Stimulated activated effector memory CD8-positive, alpha-beta T cell treated with anti-CD3 and anti-CD28 coated beads, Interleukin-12 subunit alpha, Interleukin-12 subunit beta, amount 100 ng/mL, for 72 hours (primary cell): Measurements from ENCODE around the gene TWF2.

ENCODE experiments used
- ATAC-seq: fragments of 150-1000 bp; cut with Tn5 transposase; 2 replicates; pipeline ENCODE4 v1.10.0; 2021
- DNase-seq, 2 donors: peaks; one replicate each; pipeline ENCODE4 v3.0.0; 2021 to 2022; ENCODE audit warnings: low spot score in 2 of 2
- H3K27ac Mint-ChIP-seq: one replicate; pipeline ENCODE4 v1.8.0; 2022; ENCODE audit warnings: mild to moderate bottlenecking, mixed read lengths
- H3K36me3 Mint-ChIP-seq: one replicate; pipeline ENCODE4 v1.8.0; 2022; ENCODE audit warnings: mild to moderate bottlenecking, mixed read lengths
- H3K4me1 Mint-ChIP-seq: one replicate; pipeline ENCODE4 v1.8.0; 2022; ENCODE audit warnings: mixed read lengths
- H3K4me3 Mint-ChIP-seq: one replicate; pipeline ENCODE4 v1.8.0; 2022; ENCODE audit warnings: mild to moderate bottlenecking, mixed read lengths
- H3K9me3 Mint-ChIP-seq: one replicate; pipeline ENCODE4 v1.8.0; 2022; ENCODE audit warnings: mixed read lengths

Gene TWF2

DNA sequence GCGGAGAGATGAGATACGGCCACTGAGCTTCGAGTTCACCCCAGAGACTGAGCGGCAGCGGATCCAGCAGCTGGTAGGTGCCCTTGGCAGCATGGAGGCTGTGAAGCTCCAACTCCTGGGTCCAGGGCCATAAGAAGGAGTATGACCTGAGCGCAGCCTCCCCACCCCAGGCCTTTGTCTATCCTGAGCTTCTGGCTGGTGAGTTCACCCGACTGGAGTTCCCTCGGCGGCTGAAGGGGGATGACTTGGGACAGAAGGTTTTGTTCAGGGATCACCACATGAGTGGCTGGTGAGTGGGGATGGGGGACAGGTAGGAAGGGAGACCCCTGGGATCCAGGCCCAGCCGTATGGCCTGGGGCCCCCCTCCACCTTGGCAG lies 9.2 kb upstream of the TWF2 start:
- DNase-seq = no peak
- Mint-ChIP-seq H3K4me3 (peak overlapping the region; percentile 95), H3K36me3 (peaks cover 84% of the 10 kb centered on the region), H3K27ac (peak overlapping the region; percentile 96), H3K4me1 (peaks cover 82% of the 10 kb centered on the region), H3K9me3 (peaks cover 4% of the 10 kb centered on the region)
- ATAC-seq = no peak

DNA sequence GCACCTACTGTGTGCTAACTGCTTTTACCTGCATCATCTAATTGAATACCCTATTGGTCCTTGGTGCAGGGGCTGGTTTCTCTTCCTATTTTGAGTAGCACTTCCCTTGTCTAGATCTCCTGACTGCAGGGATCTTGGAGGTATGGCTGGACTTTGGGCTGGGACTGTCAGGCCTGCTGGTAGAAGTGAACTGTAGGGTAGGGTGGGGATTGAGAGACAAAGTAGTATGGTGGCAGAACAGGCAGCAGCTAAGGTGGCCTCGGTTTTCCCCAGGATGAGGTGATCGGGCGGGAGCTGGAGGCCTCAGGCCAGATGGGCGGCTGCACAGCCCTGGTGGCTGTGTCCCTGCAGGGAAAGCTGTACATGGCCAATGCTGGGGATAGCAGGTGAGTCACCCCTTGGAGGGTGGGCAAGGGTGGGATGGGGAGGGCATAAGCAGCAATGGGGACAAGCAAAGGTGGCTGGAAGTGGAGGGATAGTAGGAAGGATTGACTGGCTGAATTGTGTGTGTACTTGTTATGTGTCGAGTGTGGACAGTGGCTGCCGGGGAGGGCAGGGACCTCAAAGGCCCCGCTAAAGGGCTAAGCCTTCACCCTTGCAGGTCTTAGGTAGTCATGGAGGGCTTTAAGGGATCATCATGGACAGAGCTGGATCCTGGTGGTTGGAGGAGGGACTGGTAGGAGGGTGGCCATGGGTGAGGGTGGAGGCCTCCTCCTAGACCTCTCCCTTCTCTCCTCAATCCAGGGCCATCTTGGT lies 8.6 kb upstream of the TWF2 start:
- ATAC-seq (no peak), DNase-seq (peak in 1 of 2 donors; percentile 50)
- peak overlapping the region; percentile 95 for H3K4me3 Mint-ChIP-seq
- peaks cover 79% of the 10 kb centered on the region for H3K4me1 Mint-ChIP-seq
- H3K27ac Mint-ChIP-seq = peak overlapping the region; percentile 96
- H3K36me3 Mint-ChIP-seq = peaks cover 79% of the 10 kb centered on the region
- peaks cover 4% of the 10 kb centered on the region for H3K9me3 Mint-ChIP-seq

DNA sequence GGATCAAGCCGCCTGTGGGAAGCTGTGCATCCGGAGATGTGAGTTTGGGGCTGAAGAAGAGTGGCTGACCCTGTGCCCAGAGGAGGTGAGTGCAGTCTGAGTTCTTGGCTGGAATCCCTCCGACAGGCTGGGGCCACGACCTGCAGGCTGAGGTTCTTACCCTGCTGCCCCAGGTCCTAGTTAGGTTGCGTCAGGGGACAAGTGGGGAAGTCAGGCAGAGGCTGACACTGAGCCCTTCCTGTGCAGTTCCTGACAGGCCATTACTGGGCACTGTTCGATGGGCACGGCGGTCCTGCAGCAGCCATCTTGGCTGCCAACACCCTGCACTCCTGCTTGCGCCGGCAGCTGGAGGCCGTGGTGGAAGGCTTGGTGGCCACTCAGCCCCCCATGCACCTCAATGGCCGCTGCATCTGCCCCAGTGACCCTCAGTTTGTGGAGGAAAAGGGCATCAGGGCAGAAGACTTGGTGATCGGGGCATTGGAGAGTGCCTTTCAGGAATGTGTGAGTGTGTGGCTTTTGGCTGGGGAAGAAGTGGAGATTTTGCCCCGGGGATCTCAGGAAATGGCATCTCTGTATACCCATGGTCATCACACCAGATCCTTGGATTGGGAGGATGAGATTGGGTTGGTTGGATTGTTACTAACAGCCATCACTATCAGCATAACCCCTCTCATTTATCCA lies 7.9 kb upstream of the TWF2 start:
- ATAC-seq (peak; percentile 4), DNase-seq (peak in 1 of 2 donors; percentile 68)
- H3K4me1 Mint-ChIP-seq = peaks cover 77% of the 10 kb centered on the region
- H3K27ac Mint-ChIP-seq = peak overlapping the region; percentile 96
- H3K36me3 Mint-ChIP-seq = peaks cover 71% of the 10 kb centered on the region
- H3K9me3 Mint-ChIP-seq = peaks cover 4% of the 10 kb centered on the region
- H3K4me3 Mint-ChIP-seq = peak overlapping the region; percentile 95

DNA sequence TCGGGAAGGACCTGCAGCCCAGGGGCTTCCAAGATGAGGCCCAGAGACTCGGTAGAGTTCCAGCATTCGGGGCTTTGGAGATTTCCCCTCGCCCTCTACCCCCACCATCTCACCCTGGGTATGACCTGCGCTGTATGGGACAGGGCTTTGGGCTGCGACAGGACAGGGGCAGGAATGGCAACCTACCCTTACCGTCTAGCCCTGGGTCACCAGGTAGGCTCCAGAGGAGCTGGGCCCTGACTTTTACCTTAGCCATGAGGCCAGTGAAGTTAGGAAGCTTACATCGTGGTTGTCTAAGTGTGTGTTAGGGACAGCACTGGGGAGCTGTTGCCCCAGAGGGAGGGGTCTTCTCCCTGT lies 7.3 kb upstream of the TWF2 start:
- Mint-ChIP-seq H3K4me3 (peak overlapping the region; percentile 95), H3K9me3 (peaks cover 4% of the 10 kb centered on the region), H3K4me1 (peaks cover 82% of the 10 kb centered on the region), H3K27ac (peak overlapping the region; percentile 96), H3K36me3 (peaks cover 65% of the 10 kb centered on the region)
- DNase-seq (no peak), ATAC-seq (peak; percentile 19)

DNA sequence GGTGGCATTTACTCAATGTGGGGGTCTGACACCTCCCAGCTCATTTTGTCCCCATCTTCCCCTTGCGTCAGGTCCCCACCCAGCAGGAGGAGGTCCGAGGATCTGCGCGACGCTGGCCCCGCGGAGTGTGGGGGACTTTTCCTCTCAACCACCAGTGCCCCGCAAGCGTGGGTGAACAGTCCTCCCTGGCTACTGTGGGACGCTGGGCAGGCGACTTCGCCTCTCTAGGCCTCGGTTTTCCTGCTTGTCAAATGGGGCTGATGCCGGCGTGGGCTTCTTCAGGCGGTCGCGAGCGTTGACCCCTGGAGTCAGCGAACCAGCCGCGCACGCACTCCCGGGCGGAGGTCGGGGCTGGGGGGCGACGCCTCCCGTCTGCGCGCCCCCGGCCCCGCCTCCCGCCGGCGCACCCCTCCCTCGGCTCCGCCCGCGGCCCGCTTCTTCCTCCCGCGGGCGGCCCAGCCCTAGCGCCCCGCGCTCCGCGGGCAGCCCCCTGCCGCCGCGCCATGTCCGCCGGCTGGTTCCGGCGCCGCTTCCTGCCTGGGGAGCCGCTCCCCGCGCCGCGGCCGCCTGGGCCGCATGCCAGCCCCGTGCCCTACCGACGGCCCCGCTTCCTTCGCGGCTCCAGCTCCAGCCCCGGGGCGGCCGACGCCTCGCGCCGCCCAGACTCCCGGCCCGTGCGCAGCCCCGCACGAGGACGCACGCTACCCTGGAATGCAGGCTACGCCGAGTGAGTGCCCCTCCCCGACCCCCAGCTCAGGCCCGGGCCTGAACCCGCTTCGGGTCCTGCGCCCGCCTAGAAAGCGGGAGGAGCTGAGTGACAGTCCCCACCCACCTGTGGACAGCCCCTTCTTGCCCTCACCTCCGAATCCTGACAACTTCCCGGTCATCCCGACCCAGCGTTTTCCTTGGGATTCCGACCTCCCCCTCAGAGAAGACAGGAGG lies 6.6 kb upstream of the TWF2 start, which contains the start of gene PPM1M:
Gene PPM1M, plus strand, starts transcription at position 438 of the 942 bp plus-strand sequence. Its CDS starts 66 bp downstream, at position 504.
- peaks cover 64% of the 10 kb centered on the region for H3K36me3 Mint-ChIP-seq
- peak within 1 kb of the TSS; percentile 95 for H3K4me3 Mint-ChIP-seq
- H3K27ac Mint-ChIP-seq = peak within 1 kb of the TSS; percentile 96
- peak; percentile 55 for ATAC-seq
- peaks cover 85% of the 10 kb centered on the region for H3K4me1 Mint-ChIP-seq
- peaks cover 4% of the 10 kb centered on the region for H3K9me3 Mint-ChIP-seq
- DNase-seq = peak; percentile 49 to 84

DNA sequence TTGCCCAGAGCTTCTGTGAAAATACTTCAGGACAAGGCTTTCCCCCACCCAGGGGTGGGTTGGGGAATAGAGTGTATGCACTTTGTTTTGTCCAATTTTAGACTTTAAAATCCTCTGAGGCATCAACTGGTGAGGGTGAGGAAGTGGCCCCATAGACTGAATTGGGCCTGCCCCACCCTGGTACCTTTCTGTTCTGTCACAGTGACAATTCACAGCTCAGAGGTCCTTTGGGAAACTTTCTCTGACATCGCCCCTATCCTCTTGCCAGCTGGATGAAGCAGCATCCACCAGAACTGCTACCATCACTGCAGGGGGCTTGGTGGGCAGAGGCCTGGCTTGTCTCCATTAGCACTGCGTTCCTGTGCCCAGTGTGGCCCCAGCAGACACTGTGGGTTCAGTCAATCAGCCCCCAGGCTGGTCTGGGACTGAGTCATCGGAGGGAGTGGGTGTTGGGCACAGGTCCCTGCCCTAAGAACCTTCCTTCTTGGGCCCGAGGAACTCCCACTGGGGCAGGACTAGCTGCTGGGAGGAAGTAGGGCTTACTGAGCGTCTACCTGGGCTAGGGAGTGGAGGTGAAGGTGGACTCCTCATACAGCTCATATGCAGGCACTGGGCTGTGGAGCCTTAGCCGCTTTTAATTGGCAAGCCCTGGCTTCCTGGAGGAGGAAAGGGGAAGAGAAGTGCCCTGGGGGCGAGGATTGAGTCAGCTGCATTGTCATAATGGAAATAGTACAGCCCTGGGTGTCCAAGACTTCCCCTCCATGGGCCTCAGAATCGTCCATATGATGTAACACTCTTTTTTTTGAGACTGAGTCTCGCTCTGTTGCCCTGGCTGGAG lies 5.1 kb upstream of the TWF2 start:
- DNase-seq (peak; percentile 47 to 88), ATAC-seq (peak; percentile 62)
- Mint-ChIP-seq H3K4me3 (peak overlapping the region; percentile 95), H3K27ac (peak overlapping the region; percentile 96), H3K9me3 (peaks cover 4% of the 10 kb centered on the region), H3K4me1 (peaks cover 79% of the 10 kb centered on the region), H3K36me3 (peaks cover 59% of the 10 kb centered on the region)

DNA sequence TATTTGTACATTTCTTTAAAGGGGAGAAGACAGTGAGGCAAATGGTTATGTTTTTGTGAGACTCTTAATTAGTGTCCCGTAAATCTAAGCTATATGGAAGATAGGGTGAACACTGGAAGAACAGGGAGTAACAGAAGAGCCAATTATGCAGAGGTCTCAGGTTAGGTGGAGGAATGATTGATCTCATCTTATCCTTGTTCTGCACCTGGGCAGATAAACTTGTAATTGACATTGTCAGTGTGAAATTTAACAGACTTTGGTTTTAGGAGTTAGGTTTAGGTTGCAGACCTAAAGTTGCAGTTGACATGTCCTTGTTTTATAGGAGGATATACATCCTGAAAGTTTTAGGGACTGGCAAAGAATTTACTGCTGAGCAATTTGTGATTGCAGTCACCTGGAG lies 3.1 kb upstream of the TWF2 start:
- Mint-ChIP-seq H3K9me3 (peaks cover 4% of the 10 kb centered on the region), H3K4me3 (peak overlapping the region; percentile 88)

DNA sequence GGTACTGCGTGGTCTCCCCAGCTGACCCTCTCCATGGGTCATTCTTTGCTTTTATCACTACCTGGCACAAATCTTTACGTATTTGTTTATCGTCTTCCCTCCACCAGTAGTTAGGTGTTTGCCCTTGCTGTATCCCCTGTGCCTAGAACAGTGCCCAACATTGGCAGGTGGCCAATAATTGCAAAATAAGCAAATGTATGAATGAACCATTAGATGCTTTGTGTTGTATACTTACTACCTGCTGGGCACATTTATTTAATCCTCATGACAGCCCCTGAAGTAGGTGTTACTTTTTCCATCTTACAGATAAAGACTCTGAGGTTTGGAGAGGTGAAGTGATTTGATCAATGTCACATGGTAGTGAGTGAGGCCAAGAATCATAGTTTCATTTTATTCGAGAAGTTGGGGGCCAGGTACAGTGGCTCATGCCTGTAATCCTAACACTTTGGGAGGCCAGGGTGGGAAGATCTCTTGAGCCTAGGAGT lies 2.0 kb upstream of the TWF2 start:
- Mint-ChIP-seq H3K9me3 (peaks cover 4% of the 10 kb centered on the region), H3K36me3 (peaks cover 36% of the 10 kb centered on the region), H3K4me1 (peaks cover 77% of the 10 kb centered on the region), H3K4me3 (peak overlapping the region; percentile 88), H3K27ac (peak overlapping the region; percentile 94)
- ATAC-seq = no peak
- DNase-seq = no peak

More for the DNA sequence above, 3.1 kb upstream of the TWF2 start:
- DNase-seq (no peak), ATAC-seq (no peak)
- H3K36me3 Mint-ChIP-seq = peaks cover 41% of the 10 kb centered on the region
- peak overlapping the region; percentile 94 for H3K27ac Mint-ChIP-seq
- peaks cover 76% of the 10 kb centered on the region for H3K4me1 Mint-ChIP-seq

DNA sequence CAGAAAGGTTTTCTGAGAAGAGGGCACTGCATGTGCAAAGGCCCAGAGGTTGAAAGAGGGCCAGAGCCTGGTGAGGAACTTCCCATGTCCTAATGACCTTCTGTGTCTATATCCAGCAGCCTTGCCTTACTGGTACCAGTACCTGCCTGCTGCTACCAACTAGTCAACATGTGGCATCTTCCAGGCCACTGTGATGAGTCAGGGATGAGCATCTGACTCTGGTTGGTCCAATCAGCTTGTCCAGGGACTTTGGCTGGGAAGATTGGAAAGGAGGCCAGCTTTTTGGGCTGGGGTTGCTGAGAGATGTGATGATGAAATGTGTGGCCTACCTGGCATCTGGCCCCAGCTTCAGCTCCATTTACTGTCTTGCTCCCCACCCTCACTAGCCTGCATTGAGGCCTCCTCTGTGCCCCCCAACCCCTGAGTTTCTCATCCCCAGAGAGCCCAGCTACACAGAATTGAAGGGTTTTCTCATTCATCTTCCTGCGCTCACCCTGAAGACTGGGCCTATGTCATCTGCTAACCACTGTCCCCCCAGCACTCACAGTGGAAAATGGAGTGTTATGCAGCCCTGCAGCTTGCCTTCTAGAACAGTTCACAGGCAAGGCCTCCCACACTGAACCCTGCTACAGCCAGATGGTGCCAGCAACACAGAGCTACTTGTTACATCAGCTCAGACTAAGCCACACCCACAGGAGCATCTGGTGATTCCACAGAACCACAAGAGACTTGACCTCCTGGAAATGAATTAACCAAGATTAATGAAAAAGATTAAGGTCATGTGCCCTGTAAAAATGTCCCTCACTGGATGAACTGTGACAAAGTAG lies 1.3 kb upstream of the TWF2 start:
- Mint-ChIP-seq H3K4me1 (peaks cover 84% of the 10 kb centered on the region), H3K27ac (peak overlapping the region; percentile 94), H3K4me3 (peak overlapping the region; percentile 88), H3K36me3 (peaks cover 41% of the 10 kb centered on the region), H3K9me3 (peaks cover 4% of the 10 kb centered on the region)
- DNase-seq (peak in 1 of 2 donors; percentile 83), ATAC-seq (peak; percentile 48)

DNA sequence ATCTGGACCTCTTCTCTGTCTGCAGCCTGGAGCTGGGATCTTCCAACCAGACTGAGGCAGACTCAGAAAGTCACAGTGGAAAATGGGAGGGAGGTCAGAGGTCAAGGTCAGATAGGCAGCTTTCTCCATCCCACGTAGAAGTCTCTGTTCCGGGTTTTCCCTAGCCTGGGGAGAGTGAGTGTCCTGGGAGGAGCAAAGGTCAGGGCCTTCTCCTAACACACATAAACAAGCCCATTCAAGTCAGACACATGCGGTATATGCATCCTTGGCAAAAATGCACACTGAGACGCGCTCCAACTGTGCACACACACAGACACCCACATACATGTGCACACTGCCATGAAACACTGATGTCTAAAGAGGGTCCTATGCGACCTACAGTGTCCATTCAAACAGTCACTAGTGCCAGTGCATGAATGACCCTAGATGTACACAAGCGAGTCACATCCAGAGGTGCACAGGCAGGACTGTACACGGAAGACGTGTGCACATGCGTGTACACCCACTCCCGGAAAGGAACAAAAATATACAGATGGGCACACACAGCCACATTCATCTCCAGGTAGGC lies 681 bp downstream of the TWF2 start:
- Mint-ChIP-seq H3K9me3 (peaks cover 2% of the 10 kb centered on the region), H3K4me3 (peak overlapping the region; percentile 88), H3K4me1 (peaks cover 79% of the 10 kb centered on the region), H3K27ac (peak overlapping the region; percentile 94), H3K36me3 (peaks cover 48% of the 10 kb centered on the region)
- ATAC-seq (no peak), DNase-seq (no peak)

DNA sequence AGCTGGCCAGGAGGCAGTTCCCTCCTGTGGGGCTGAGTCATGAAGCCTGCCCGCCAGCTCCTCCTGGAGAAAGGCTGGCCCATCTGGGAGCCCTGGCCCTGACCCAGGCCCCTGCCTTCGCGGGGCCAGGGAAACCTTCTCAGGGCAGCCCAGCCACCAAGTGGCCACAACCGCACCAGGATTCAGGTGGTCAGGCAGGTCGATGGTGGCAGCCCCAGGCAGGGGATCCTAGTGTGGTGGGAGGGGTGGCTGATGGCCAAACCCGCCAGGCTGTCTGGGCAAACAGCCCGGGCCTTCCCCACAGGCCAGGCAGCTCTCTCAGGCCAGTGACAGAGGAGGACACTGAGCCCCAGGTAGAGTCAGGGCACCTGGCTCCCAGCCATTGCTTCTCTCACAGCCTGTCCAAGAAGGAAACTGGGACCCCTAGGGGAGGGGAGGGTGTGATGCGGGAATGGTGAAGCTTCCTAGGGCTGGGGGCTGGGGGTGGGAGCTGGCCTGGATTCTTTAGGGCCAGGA lies 1.2 kb downstream of the TWF2 start:
- H3K27ac Mint-ChIP-seq = peak overlapping the region; percentile 94
- no peak for DNase-seq

DNA sequence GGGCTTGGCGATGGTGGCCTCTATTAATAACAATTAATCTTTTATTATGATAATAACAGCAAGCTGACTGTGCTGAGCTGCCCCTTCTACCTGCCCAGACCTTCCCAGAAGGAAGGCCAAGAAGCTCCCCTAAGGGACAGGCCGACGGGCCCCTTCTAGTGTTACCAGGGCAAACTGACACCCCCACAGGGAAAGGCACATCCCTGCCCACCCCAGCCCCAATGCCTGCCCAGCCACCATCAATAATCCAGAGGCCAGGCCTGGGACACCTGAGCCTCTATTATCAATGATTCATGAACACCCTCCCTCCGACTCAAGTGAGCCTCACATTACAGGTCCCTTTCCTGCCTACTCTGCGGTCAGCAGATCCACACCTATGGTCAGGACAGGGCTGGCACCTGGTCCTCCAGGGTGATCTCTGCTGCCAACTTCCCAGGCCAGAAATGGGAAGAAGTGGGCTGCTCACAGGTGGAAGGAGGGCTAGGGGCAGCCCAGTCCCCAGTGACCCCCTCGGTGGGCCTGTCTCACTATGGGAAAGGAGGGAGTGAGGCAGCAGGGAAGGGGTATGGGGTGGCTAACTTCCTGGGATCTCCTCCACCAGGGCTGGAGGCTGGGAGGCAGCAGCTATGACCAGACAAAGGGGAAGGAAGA lies 1.8 kb downstream of the TWF2 start:
- no peak for ATAC-seq
- Mint-ChIP-seq H3K4me3 (peak overlapping the region; percentile 88), H3K9me3 (no peaks in the 10 kb centered on the region), H3K36me3 (peaks cover 59% of the 10 kb centered on the region), H3K27ac (peak overlapping the region; percentile 94), H3K4me1 (peaks cover 79% of the 10 kb centered on the region)
- no peak for DNase-seq

More for the DNA sequence above, 1.2 kb downstream of the TWF2 start:
- no peak for ATAC-seq
- Mint-ChIP-seq H3K36me3 (peaks cover 54% of the 10 kb centered on the region), H3K9me3 (no peaks in the 10 kb centered on the region), H3K4me1 (peaks cover 76% of the 10 kb centered on the region), H3K4me3 (peak overlapping the region; percentile 88)
